Measurements from ENCODE around the gene ADAMTS17. TPM values are rescaled to one million over a fixed set of nuclear protein-coding genes. Genes with fewer than 3 reads are reported as not detected.

Gene ADAMTS17
- total RNA-seq, 1 experiment from 2014 or later = 1.8 TPM

- peaks cover 10% of the 10 kb centered on the region; the same call in 1 of the 2 replicates for H3K4me1 Mint-ChIP-seq
- TF ChIP-seq ELF4 (CRISPR knock-in tag; IDR thresholded peaks at IDR 0.05; ENCODE audit: low read depth) = no peak
- no peak for TF ChIP-seq NR1H2 (CRISPR knock-in tag; IDR thresholded peaks at IDR 0.05)
- TF ChIP-seq, protein P1, sequence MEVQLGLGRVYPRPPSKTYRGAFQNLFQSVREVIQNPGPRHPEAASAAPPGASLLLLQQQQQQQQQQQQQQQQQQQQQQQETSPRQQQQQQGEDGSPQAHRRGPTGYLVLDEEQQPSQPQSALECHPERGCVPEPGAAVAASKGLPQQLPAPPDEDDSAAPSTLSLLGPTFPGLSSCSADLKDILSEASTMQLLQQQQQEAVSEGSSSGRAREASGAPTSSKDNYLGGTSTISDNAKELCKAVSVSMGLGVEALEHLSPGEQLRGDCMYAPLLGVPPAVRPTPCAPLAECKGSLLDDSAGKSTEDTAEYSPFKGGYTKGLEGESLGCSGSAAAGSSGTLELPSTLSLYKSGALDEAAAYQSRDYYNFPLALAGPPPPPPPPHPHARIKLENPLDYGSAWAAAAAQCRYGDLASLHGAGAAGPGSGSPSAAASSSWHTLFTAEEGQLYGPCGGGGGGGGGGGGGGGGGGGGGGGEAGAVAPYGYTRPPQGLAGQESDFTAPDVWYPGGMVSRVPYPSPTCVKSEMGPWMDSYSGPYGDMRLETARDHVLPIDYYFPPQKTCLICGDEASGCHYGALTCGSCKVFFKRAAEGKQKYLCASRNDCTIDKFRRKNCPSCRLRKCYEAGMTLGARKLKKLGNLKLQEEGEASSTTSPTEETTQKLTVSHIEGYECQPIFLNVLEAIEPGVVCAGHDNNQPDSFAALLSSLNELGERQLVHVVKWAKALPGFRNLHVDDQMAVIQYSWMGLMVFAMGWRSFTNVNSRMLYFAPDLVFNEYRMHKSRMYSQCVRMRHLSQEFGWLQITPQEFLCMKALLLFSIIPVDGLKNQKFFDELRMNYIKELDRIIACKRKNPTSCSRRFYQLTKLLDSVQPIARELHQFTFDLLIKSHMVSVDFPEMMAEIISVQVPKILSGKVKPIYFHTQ (CRISPR knock-in tag; IDR thresholded peaks at IDR 0.05) = no peak
- TF ChIP-seq NFYB (CRISPR knock-in tag; conservative IDR thresholded peaks at IDR 0.05; ENCODE audit: low read depth) = no peak
- TF ChIP-seq ZNF121 (CRISPR knock-in tag; IDR thresholded peaks at IDR 0.05) = no peak
- TF ChIP-seq, protein P2, sequence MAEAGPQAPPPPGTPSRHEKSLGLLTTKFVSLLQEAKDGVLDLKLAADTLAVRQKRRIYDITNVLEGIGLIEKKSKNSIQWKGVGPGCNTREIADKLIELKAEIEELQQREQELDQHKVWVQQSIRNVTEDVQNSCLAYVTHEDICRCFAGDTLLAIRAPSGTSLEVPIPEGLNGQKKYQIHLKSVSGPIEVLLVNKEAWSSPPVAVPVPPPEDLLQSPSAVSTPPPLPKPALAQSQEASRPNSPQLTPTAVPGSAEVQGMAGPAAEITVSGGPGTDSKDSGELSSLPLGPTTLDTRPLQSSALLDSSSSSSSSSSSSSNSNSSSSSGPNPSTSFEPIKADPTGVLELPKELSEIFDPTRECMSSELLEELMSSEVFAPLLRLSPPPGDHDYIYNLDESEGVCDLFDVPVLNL (CRISPR knock-in tag; IDR thresholded peaks at IDR 0.05; ENCODE audit: borderline replicate concordance, low read depth) = no peak
- TF ChIP-seq MXD4 (CRISPR knock-in tag; IDR thresholded peaks at IDR 0.05; ENCODE audit: borderline replicate concordance) = no peak
- TF ChIP-seq, protein P3, sequence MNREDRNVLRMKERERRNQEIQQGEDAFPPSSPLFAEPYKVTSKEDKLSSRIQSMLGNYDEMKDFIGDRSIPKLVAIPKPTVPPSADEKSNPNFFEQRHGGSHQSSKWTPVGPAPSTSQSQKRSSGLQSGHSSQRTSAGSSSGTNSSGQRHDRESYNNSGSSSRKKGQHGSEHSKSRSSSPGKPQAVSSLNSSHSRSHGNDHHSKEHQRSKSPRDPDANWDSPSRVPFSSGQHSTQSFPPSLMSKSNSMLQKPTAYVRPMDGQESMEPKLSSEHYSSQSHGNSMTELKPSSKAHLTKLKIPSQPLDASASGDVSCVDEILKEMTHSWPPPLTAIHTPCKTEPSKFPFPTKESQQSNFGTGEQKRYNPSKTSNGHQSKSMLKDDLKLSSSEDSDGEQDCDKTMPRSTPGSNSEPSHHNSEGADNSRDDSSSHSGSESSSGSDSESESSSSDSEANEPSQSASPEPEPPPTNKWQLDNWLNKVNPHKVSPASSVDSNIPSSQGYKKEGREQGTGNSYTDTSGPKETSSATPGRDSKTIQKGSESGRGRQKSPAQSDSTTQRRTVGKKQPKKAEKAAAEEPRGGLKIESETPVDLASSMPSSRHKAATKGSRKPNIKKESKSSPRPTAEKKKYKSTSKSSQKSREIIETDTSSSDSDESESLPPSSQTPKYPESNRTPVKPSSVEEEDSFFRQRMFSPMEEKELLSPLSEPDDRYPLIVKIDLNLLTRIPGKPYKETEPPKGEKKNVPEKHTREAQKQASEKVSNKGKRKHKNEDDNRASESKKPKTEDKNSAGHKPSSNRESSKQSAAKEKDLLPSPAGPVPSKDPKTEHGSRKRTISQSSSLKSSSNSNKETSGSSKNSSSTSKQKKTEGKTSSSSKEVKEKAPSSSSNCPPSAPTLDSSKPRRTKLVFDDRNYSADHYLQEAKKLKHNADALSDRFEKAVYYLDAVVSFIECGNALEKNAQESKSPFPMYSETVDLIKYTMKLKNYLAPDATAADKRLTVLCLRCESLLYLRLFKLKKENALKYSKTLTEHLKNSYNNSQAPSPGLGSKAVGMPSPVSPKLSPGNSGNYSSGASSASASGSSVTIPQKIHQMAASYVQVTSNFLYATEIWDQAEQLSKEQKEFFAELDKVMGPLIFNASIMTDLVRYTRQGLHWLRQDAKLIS (CRISPR knock-in tag; IDR thresholded peaks at IDR 0.05; ENCODE audit: borderline replicate concordance) = no peak
- no peak for TF ChIP-seq CREB1 (CRISPR knock-in tag; IDR thresholded peaks at IDR 0.05)
- no peak for TF ChIP-seq JAZF1 (CRISPR knock-in tag; IDR thresholded peaks at IDR 0.05)
- TF ChIP-seq, protein P4, sequence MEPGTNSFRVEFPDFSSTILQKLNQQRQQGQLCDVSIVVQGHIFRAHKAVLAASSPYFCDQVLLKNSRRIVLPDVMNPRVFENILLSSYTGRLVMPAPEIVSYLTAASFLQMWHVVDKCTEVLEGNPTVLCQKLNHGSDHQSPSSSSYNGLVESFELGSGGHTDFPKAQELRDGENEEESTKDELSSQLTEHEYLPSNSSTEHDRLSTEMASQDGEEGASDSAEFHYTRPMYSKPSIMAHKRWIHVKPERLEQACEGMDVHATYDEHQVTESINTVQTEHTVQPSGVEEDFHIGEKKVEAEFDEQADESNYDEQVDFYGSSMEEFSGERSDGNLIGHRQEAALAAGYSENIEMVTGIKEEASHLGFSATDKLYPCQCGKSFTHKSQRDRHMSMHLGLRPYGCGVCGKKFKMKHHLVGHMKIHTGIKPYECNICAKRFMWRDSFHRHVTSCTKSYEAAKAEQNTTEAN (CRISPR knock-in tag; IDR thresholded peaks at IDR 0.05) = no peak
- no peak overlapping the region for H3K4me3 Mint-ChIP-seq
- no peak for ATAC-seq
- H3K9me3 Mint-ChIP-seq = no peaks in the 10 kb centered on the region
- H3K36me3 Mint-ChIP-seq = no peaks in the 10 kb centered on the region
- no peak overlapping the region for H3K27ac Mint-ChIP-seq
- H3K27me3 Mint-ChIP-seq (ENCODE audit: low read depth) = no peaks in the 10 kb centered on the region
- ChIA-PET POLR2A (no interaction called here), CTCF (interaction anchor here (0.9 to 1.5 kb wide), 2 partner anchors 178 to 186 kb away, joined by 3 to 5 read pairs; no protein-coding TSS in a partner anchor)
- DNase-seq (ENCODE audit: low spot score) = no peak
These were observed 177.8 kb downstream of the ADAMTS17 start for GRCh38 chr15:100163961-100164360.

- TF ChIP-seq CREB1 (CRISPR knock-in tag; IDR thresholded peaks at IDR 0.05) = no peak
- H3K36me3 Mint-ChIP-seq = no peaks in the 10 kb centered on the region
- no peaks in the 10 kb centered on the region for H3K27me3 Mint-ChIP-seq (ENCODE audit: low read depth)
- ChIA-PET CTCF (interaction anchor here (1.0 kb wide), 1 partner anchor 178 kb away, joined by 3 read pairs; no protein-coding TSS in a partner anchor), POLR2A (no interaction called here)
- ATAC-seq (no peak), DNase-seq (ENCODE audit: low spot score) (no peak)
- H3K9me3 Mint-ChIP-seq = no peaks in the 10 kb centered on the region
- H3K4me1 Mint-ChIP-seq = peaks cover 17% of the 10 kb centered on the region
- H3K4me3 Mint-ChIP-seq = no peak overlapping the region
- no peak overlapping the region; the same call in 1 of the 2 replicates for H3K27ac Mint-ChIP-seq
These were observed 180.8 kb downstream of the ADAMTS17 start for GRCh38 chr15:100160953-100161352.

GRCh38 chr15:100159436-100159835, 182.3 kb downstream of the ADAMTS17 start:
- Mint-ChIP-seq H3K36me3 (no peaks in the 10 kb centered on the region), H3K4me3 (no peak overlapping the region), H3K9me3 (no peaks in the 10 kb centered on the region), H3K4me1 (peaks cover 24% of the 10 kb centered on the region), H3K27me3 (ENCODE audit: low read depth) (no peaks in the 10 kb centered on the region), H3K27ac (no peak overlapping the region)
- ChIA-PET CTCF (interaction anchor here (0.7 to 1.3 kb wide), 2 partner anchors 26 to 180 kb away, joined by 3 read pairs; no protein-coding TSS in a partner anchor), POLR2A (no interaction called here)
- DNase-seq (ENCODE audit: low spot score) = no peak
- TF ChIP-seq FOXJ3 (CRISPR knock-in tag; IDR thresholded peaks at IDR 0.05; ENCODE audit: borderline replicate concordance) (no peak), SP1 (CRISPR knock-in tag; conservative IDR thresholded peaks at IDR 0.05) (no peak), NR2C2 (CRISPR knock-in tag; IDR thresholded peaks at IDR 0.05) (no peak)
- no peak for ATAC-seq
